ENCODE results near the gene RADIL.

RADIL gene

DNA sequence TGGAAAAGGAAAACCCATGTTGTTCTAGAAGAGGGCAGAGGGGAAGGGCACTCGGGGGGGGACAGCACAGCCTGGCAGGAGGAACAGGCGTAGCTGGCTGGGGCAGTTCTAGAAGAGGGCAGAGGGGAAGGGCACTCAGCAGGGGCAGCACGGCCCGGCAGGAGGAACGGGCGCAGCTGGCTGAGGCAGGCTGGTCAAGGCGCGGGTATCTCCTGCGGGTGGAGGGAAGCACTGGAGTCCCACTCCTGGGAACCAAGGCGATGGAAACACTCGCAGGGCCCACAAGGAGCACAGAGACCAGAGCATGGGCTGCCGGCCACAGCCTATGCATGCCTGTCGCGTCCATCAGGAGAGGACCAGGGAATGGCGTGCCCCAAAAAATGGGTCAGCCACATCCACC, 58.4 kb downstream of the RADIL start:
- DNase-seq, result no peak

DNA sequence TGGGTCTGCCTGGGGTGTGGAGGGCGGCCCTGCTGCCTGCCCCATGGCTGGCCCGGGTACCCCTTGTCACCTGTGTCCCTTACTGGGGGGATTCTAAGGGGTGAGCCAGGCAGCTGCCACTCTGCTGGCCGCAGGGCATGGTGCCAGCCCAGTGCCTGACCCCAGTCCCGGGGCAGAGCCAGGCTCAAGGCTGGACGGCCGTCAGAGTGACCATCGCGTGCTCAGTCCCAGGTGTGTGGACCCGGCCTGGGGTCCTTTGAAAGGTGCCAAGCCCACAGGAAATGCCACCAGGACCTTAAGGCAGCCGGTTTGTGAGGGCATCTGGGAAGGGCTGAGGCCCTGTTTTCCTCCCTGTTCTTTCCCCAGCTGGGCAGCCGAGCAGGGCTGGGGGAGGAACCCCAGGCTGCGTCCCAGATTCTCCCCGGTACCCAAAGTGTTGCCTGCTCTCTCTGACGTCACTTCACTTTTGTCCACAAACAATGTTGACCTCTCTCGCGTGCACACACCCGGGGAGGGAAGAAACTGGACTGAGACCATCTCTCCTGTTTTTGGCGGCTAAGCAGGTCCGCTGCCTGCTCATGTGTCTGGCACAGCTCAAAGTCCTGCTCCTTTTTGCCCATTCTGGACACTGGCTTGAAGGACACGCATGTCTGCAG, 59.3 kb downstream of the RADIL start:
- DNase-seq, result no peak

- no peak for DNase-seq
These were observed 59.9 kb downstream of the RADIL start for GRCh38 chr7:4823441-4824119.

DNA sequence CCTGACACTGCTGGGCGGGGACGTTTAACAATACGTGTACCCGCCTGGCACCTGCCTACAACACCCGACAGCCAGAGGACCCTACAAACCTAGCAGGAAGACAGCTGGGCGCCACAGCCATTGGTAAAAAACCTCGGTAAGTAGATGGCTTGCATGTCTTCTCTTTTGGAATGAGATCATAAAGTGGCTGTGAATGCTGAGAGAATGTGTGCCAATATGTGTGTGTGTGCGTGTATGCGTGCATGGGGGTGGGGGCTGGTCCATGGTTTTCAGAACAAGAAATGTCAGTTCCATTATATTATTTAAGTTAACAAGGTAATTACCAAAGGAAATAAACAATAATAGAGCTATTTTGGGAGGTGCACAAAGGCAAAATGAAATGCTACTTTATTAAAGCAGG, 60.8 kb downstream of the RADIL start:
- no peak for DNase-seq

DNA sequence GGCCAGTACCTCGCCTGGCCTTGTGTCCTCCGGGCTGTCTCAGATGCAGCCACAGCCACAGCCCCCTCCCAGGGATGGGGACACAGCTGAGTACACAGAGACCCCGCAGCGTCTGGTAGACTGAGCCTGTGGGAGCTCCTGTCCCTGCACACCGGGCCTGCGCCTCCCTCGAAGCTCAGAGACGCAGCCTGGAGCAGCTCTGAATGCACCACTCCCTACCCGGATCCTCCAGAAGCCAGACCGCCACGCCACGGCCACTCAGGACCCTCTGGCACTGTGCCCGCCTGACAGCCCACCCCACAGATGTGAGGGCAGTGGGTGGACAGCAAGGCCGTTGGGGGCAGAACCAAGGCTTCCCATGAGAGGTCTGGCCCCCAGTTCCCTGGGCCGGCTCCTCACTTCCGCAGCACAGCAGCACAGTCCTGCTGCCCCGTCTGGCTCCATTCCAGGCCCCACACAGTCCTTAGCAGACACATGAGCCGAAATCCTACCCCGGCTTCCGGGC, 62.5 kb downstream of the RADIL start:
- DNase-seq, result no peak

- no peak for DNase-seq
These were observed 63.0 kb downstream of the RADIL start for GRCh38 chr7:4820405-4820966.

DNA sequence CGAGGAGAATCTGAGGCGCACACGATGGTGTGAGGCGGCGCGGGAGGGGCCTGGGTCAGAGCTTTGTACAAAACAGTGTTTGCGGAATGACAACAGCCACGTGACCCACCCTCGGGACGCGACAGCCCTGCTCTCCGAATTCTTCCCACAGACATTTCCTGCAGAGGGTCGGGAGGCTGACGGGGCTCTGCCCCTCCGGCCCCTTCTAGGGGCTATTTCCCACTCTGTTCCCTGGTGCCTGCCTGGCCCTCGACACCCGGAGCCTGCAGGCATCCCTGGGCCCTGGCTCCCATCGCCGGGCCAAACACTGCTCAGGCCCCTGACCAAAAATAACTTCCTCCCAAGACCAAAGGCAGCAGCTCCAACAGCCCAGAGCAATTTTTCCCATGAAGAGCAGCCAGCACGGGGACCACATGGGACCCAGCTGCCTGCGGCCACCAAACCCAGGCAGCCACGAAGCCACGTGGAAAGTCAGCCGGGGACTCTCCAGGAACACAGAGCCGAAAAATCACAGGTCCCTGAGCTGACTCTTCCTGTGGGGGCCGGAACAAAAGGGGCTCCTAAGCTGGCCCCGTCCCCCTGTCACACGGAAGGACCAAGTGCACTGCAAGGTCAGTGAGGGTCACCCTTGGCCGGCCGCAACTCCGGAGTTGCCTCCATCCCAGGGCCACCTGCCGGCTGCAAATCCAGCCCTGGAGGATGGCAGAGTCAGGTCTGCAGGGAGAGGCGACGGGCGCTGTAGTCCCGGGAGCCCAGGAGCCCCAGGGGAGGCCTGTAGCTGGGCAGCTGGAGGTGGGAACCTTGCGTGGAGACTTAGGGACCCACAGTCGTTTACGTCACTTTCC, 63.7 kb downstream of the RADIL start:
- peak; percentile 75 for DNase-seq

- no peak for DNase-seq
These were observed 65.3 kb downstream of the RADIL start for GRCh38 chr7:4818000-4818794.

GRCh38 chr7:4817178-4817901, 66.2 kb downstream of the RADIL start:
- DNase-seq, result no peak

GRCh38 chr7:4816419-4817080, 67.0 kb downstream of the RADIL start:
- no peak for DNase-seq

GRCh38 chr7:4815609-4816418, 67.7 kb downstream of the RADIL start:
- no peak for DNase-seq

DNA sequence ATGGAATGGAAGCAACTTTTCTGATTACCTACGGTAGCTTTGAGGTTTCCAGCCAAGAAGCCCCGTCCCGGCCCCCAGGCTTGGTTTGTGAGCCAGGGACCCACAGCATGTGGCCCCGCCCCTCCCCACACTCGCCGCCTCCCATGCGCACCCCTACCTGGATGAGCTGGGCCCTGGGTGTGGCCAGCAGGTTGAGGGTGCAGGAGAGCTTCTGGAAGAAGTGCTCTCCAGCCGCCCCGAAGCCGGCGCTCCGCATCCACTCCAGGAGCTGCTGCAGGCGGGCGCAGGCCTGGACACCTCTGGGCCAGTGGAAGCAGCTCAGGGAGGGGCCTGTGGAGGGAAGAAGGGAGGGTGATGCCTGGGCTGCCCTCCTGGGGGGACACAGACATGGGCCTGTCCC, 68.4 kb downstream of the RADIL start:
- DNase-seq, result no peak

DNA sequence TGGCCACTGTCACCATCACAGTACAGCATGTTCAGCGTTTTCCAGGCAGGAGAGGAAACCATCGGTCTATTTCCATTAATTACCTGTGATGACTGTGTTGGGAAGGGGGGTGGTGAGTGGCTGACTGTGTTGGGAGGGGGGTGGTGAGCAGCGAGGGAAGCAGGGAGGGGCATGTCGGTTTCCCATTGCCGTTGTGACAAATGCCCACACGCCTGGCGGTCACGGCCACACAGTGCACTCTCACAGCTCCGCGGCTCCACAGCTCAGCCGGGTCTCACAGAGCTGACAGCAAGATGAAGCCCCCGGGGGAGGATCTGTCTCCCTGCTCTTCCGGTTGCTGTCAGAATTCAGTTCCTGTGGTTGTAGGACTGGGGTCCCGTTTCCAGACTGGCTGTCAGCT, 69.1 kb downstream of the RADIL start:
- no peak for DNase-seq

DNA sequence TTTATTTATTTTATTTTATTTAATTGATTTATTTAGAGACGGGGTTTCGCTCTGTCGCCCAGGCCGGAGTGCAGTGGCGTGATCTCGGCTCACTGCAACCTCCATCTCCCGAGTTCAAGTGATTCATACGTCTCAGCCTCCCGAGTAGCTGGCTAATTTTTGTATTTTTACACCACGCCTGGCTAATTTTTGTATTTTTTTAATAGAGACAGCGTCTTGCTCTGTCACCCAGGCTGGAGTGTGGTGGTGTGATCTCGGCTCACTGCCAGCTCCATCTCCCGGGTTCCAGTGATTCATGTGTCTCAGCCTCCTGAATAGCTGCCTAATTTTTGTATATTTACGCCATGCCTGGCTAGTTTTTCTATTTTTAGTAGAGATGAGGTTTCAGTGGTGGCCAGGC, 73.8 kb downstream of the RADIL start:
- DNase-seq, result no peak

- DNase-seq, result no peak
These were observed 74.4 kb downstream of the RADIL start for GRCh38 chr7:4809091-4809591.

GRCh38 chr7:4808565-4808964, 75.0 kb downstream of the RADIL start:
- no peak for DNase-seq

DNA sequence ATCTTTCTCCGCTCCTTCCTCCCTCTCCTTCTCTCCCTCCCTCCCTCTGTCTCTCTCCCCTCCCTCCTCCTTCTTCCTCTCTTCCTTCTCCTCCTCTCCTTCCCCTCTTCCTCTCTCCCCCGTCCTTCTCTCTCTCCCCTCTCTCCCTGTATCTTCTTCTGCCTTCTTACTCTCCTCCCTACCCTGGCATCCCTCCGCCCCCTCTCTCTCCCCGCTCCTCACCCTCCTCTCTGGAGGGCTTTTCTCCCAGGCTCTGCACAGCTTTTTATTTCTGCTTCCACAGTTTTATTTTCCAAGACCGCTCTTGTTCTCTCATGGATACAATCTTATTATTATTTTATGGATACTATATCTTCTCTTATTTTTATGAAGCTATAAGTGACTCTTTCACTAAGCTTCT, 75.5 kb downstream of the RADIL start:
- DNase-seq, result no peak

DNA sequence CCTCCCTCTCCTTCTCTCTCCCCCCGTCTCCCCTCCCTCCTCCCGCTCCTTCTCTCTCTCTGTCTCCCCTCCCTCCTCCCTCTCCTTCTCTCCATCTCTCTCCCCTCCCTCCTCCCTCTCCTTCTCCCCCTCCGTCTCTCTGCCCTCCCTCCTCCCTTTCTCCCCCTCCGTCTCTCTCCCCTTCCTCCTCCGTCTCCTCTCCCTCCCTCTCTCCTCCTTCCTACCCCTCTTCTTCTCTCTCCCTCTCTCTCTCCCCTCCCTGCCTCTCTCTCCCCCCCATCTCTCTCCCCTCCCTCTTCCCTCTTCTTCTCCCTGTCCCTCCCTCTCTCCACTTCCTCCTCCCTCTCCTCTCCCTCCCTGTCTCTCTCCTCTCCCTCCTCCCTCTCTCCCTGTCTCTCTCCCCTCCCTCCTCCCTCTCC, 75.9 kb downstream of the RADIL start:
- DNase-seq, result no peak

- DNase-seq, result no peak
These were observed 76.4 kb downstream of the RADIL start for GRCh38 chr7:4806983-4807597.

- DNase-seq, result no peak
These were observed 77.6 kb downstream of the RADIL start for GRCh38 chr7:4805984-4806300.

All from left hindlimb (tissue), 1 donor.